GM23338 (cell line): ENCODE data around the gene MYLK. TPM values are rescaled to one million over a fixed set of nuclear protein-coding genes. Genes with fewer than 3 reads are reported as not detected.

Experiments used
- ATAC-seq: fragments of 200-7000 bp; cut with Tn5 transposase; 3 replicates; pipeline ENCODE4 v1.9.1; 2020
- DNase-seq: peaks from one replicate; pipeline ENCODE4 v3.0.0-alpha.2; 2015; ENCODE audit warnings: low spot score
- H2AFZ ChIP-seq: fragments of 200-600 bp; sonication (generic); 2 replicates; pipeline ENCODE4 v1.8.0; 2016; ENCODE audit warnings: antibody characterized with exemption, mild to moderate bottlenecking, moderate library complexity
- H3F3A ChIP-seq: fragments of 200-600 bp; sonication (generic); replicated peaks from 2 replicates; pipeline ENCODE4 v1.8.0; 2017; ENCODE audit warnings: antibody characterized with exemption, mixed run types, low read depth
- H3K27ac ChIP-seq: fragments of 200-600 bp; sonication (generic); 2 replicates; pipeline ENCODE4 v1.6.1; 2016; ENCODE audit warnings: low read depth
- H3K27me3 ChIP-seq: fragments of 200-600 bp; sonication (generic); 2 replicates; pipeline ENCODE4 v1.8.0; 2016; ENCODE audit warnings: mild to moderate bottlenecking, mixed run types, moderate library complexity; ENCODE audit not compliant: insufficient read depth
- H3K36me3 ChIP-seq: fragments of 200-600 bp; sonication (generic); 2 replicates; pipeline ENCODE4 v1.8.0; 2016; ENCODE audit warnings: mild to moderate bottlenecking; ENCODE audit not compliant: insufficient read depth
- H3K4me1 ChIP-seq: fragments of 200-600 bp; sonication (generic); 2 replicates; pipeline ENCODE4 v1.8.0; 2016; ENCODE audit warnings: mild to moderate bottlenecking, moderate library complexity; ENCODE audit not compliant: insufficient read depth
- H3K4me2 ChIP-seq: fragments of 200-600 bp; sonication (generic); 2 replicates; pipeline ENCODE4 v1.7.1; 2017; ENCODE audit warnings: mixed run types
- H3K4me3 ChIP-seq: fragments of 200-600 bp; sonication (generic); 2 replicates; pipeline ENCODE4 v1.6.1; 2016; ENCODE audit warnings: mixed run types
- H3K79me2 ChIP-seq: fragments of 200-600 bp; sonication (generic); replicated peaks from 2 replicates; pipeline ENCODE4 v1.8.0; 2017; ENCODE audit warnings: mild to moderate bottlenecking; ENCODE audit not compliant: insufficient read depth
- H3K9me2 ChIP-seq: fragments of 200-600 bp; sonication (generic); 2 replicates; pipeline ENCODE4 v1.8.0; 2017; ENCODE audit not compliant: insufficient read depth
- H4K20me1 ChIP-seq: fragments of 200-600 bp; sonication (generic); replicated peaks from 2 replicates; pipeline ENCODE4 v1.8.0; 2017; ENCODE audit warnings: mild to moderate bottlenecking; ENCODE audit not compliant: insufficient read depth
- H3K27ac Mint-ChIP-seq: 2 replicates; pipeline ENCODE4 v1.8.0; 2020; ENCODE audit warnings: inconsistent platforms, mild to moderate bottlenecking, moderate library complexity, mixed read lengths
- H3K27me3 Mint-ChIP-seq: 3 replicates; pipeline ENCODE4 v1.8.0; 2022; ENCODE audit warnings: low read depth, mild to moderate bottlenecking, moderate library complexity, mixed read lengths, inconsistent platforms; ENCODE audit not compliant: insufficient read depth, poor library complexity
- H3K36me3 Mint-ChIP-seq: 3 replicates; pipeline ENCODE4 v1.8.0; 2021; ENCODE audit warnings: low read depth, mild to moderate bottlenecking, inconsistent platforms, moderate library complexity, mixed read lengths
- H3K4me1 Mint-ChIP-seq: 3 replicates; pipeline ENCODE4 v1.8.0; 2020; ENCODE audit warnings: mild to moderate bottlenecking, inconsistent platforms, mixed read lengths
- H3K4me3 Mint-ChIP-seq: 3 replicates; pipeline ENCODE4 v1.8.0; 2021; ENCODE audit warnings: moderate library complexity, mild to moderate bottlenecking, inconsistent platforms, mixed read lengths
- H3K9me3 Mint-ChIP-seq: 3 replicates; pipeline ENCODE4 v1.8.0; 2020; ENCODE audit warnings: moderate library complexity, mild to moderate bottlenecking, inconsistent platforms, mixed read lengths
- CREB1 ChIP-seq: fragments of 250-450 bp; sonication (Bioruptor Pico); IDR thresholded peaks from 2 replicates; pipeline ENCODE4 v1.5.0; 2020; ENCODE audit warnings: low read depth, mild to moderate bottlenecking, moderate library complexity
- EZH2phosphoT487 ChIP-seq: fragments of 200-600 bp; sonication (generic); IDR thresholded peaks from one replicate; pipeline ENCODE4 v1.8.1; 2018; ENCODE audit warnings: antibody characterized with exemption; ENCODE audit not compliant: unreplicated experiment
- JUNB ChIP-seq: IDR thresholded peaks from one replicate; pipeline ENCODE4 v1.6.1; 2016; ENCODE audit warnings: antibody characterized with exemption; ENCODE audit not compliant: unreplicated experiment
- NANOG ChIP-seq: IDR thresholded peaks from 2 replicates; pipeline ENCODE4 v1.6.1; 2016; ENCODE audit warnings: antibody characterized with exemption, borderline replicate concordance
- POLR2AphosphoS5 ChIP-seq: IDR thresholded peaks from 2 replicates; pipeline ENCODE4 v1.6.1; 2016; ENCODE audit warnings: antibody characterized with exemption, low read depth
- REST ChIP-seq: IDR thresholded peaks from one replicate; pipeline ENCODE4 v1.6.1; 2018; ENCODE audit warnings: antibody characterized with exemption; ENCODE audit not compliant: unreplicated experiment
- STAT1 ChIP-seq: IDR thresholded peaks from one replicate; pipeline ENCODE4 v1.6.1; 2016; ENCODE audit warnings: antibody characterized with exemption; ENCODE audit not compliant: unreplicated experiment
- ZNF114 ChIP-seq: fragments of 250-450 bp; sonication (Bioruptor Pico); IDR thresholded peaks from 2 replicates; pipeline ENCODE4 v1.5.0; 2020; ENCODE audit warnings: mild to moderate bottlenecking, moderate library complexity
- ZNF331 ChIP-seq: fragments of 250-450 bp; sonication (Bioruptor Pico); IDR thresholded peaks from 2 replicates; pipeline ENCODE4 v1.5.0; 2020; ENCODE audit warnings: low read depth, mild to moderate bottlenecking, moderate library complexity
- polyA plus RNA-seq: library from polyadenylated mRNA; unstranded; fragments of >200 nt; fragmentation: Nextera tagmentation; extraction: Ambion mirVana; gene quantifications from 2 replicates; pipeline ENCODE4 v1.2.1, GENCODE V29; 2016
- total RNA-seq: library from RNA; depleted of rRNA; stranded (reverse); fragments of >200 nt; shearing (Covaris generic); gene quantifications from 2 replicates; pipeline ENCODE4 v1.2.3, GENCODE V29; 2014
- TF ChIP-seq, protein P1 (sequence below): fragments of 250-450 bp; sonication (Bioruptor Pico); IDR thresholded peaks from 2 replicates; pipeline ENCODE4 v1.5.0; 2020; ENCODE audit warnings: mild to moderate bottlenecking, moderate library complexity
- TF ChIP-seq, protein P2 (sequence below): IDR thresholded peaks from 2 replicates; pipeline ENCODE4 v1.6.1; 2016; ENCODE audit warnings: antibody characterized with exemption

Gene MYLK
- total and polyA plus RNA-seq, 2 experiments from 2014 or later: 11.5 to 17.9 TPM

DNA sequence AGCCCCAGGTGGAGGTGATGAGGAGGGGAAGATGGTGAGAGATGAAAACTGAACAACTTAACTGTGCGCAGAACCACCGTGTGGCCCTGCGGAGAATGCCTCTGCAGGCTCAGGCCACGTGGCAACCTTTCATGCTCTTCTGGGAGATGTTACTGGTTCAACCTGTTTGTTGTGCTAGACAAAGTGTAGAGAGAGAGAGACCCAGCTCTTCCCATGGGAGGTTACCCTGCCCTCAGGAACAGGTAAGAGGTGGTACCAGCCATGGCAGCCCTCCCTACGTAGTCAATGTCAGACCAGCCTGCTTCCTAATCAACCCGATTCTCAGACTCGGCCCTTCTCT lies 262.3 kb downstream of the MYLK start (continued):
- TF ChIP-seq, protein P1, sequence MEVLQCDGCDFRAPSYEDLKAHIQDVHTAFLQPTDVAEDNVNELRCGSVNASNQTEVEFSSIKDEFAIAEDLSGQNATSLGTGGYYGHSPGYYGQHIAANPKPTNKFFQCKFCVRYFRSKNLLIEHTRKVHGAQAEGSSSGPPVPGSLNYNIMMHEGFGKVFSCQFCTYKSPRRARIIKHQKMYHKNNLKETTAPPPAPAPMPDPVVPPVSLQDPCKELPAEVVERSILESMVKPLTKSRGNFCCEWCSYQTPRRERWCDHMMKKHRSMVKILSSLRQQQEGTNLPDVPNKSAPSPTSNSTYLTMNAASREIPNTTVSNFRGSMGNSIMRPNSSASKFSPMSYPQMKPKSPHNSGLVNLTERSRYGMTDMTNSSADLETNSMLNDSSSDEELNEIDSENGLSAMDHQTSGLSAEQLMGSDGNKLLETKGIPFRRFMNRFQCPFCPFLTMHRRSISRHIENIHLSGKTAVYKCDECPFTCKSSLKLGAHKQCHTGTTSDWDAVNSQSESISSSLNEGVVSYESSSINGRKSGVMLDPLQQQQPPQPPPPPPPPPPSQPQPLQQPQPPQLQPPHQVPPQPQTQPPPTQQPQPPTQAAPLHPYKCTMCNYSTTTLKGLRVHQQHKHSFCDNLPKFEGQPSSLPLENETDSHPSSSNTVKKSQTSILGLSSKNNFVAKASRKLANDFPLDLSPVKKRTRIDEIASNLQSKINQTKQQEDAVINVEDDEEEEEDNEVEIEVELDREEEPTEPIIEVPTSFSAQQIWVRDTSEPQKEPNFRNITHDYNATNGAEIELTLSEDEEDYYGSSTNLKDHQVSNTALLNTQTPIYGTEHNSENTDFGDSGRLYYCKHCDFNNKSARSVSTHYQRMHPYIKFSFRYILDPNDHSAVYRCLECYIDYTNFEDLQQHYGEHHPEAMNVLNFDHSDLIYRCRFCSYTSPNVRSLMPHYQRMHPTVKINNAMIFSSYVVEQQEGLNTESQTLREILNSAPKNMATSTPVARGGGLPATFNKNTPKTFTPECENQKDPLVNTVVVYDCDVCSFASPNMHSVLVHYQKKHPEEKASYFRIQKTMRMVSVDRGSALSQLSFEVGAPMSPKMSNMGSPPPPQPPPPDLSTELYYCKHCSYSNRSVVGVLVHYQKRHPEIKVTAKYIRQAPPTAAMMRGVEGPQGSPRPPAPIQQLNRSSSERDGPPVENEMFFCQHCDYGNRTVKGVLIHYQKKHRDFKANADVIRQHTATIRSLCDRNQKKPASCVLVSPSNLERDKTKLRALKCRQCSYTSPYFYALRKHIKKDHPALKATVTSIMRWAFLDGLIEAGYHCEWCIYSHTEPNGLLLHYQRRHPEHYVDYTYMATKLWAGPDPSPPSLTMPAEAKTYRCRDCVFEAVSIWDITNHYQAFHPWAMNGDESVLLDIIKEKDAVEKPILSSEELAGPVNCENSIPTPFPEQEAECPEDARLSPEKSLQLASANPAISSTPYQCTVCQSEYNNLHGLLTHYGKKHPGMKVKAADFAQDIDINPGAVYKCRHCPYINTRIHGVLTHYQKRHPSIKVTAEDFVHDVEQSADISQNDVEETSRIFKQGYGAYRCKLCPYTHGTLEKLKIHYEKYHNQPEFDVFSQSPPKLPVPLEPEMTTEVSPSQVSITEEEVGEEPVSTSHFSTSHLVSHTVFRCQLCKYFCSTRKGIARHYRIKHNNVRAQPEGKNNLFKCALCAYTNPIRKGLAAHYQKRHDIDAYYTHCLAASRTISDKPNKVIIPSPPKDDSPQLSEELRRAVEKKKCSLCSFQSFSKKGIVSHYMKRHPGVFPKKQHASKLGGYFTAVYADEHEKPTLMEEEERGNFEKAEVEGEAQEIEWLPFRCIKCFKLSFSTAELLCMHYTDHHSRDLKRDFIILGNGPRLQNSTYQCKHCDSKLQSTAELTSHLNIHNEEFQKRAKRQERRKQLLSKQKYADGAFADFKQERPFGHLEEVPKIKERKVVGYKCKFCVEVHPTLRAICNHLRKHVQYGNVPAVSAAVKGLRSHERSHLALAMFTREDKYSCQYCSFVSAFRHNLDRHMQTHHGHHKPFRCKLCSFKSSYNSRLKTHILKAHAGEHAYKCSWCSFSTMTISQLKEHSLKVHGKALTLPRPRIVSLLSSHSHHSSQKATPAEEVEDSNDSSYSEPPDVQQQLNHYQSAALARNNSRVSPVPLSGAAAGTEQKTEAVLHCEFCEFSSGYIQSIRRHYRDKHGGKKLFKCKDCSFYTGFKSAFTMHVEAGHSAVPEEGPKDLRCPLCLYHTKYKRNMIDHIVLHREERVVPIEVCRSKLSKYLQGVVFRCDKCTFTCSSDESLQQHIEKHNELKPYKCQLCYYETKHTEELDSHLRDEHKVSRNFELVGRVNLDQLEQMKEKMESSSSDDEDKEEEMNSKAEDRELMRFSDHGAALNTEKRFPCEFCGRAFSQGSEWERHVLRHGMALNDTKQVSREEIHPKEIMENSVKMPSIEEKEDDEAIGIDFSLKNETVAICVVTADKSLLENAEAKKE (CRISPR knock-in tag): no peak
- no peak for TF ChIP-seq ZNF331
- no peak for TF ChIP-seq CREB1 (CRISPR knock-in tag)
- TF ChIP-seq EZH2phosphoT487: no peak
- no peak for TF ChIP-seq ZNF114
- TF ChIP-seq POLR2AphosphoS5: no peak

GRCh38 chr3:123621186-123621849 lies 262.8 kb downstream of the MYLK start:
- Mint-ChIP-seq H3K27ac (no peak overlapping the region), H3K27me3 (peaks cover 6% of the 10 kb centered on the region), H3K36me3 (peaks cover 3% of the 10 kb centered on the region; the same call in 2 of the 3 replicates), H3K4me3 (no peak overlapping the region), H3K9me3 (no peaks in the 10 kb centered on the region; the same call in 2 of the 3 replicates), H3K4me1 (peaks cover 22% of the 10 kb centered on the region)
- no peaks in the 10 kb centered on the region for H3K27me3 ChIP-seq
- no peak overlapping the region for H3K4me3 ChIP-seq
- H3K36me3 ChIP-seq: no peaks in the 10 kb centered on the region
- DNase-seq (no peak), ATAC-seq (peak; percentile 45)
- H3K4me2 ChIP-seq: 0 out of 2 replicates have a peak overlapping the region, but pooled peaks have one; percentile 27
- peaks cover 9% of the 10 kb centered on the region; the same call in 1 of the 2 replicates for H3K4me1 ChIP-seq
- H3K27ac ChIP-seq: no peak overlapping the region
- H3K9me2 ChIP-seq: no peaks in the 10 kb centered on the region
- H2AFZ ChIP-seq: no peak overlapping the region
- H3F3A ChIP-seq: no peaks in the 10 kb centered on the region
- H4K20me1 ChIP-seq: no peaks in the 10 kb centered on the region
- H3K79me2 ChIP-seq: no peaks in the 10 kb centered on the region
- TF ChIP-seq POLR2AphosphoS5 (no peak), JUNB (no peak), NANOG (no peak), REST (no peak), EZH2phosphoT487 (no peak), ZNF331 (no peak), STAT1 (no peak), CREB1 (CRISPR knock-in tag) (no peak)
- TF ChIP-seq, protein P2, sequence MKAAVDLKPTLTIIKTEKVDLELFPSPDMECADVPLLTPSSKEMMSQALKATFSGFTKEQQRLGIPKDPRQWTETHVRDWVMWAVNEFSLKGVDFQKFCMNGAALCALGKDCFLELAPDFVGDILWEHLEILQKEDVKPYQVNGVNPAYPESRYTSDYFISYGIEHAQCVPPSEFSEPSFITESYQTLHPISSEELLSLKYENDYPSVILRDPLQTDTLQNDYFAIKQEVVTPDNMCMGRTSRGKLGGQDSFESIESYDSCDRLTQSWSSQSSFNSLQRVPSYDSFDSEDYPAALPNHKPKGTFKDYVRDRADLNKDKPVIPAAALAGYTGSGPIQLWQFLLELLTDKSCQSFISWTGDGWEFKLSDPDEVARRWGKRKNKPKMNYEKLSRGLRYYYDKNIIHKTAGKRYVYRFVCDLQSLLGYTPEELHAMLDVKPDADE: no peak
